Measurements from ENCODE around the gene SBK2.
A peak's percentile ranks its signal among the peaks of the same experiment; 100 is the strongest.
"Not testable (repeated sequence)": the region's sequence is repeated elsewhere in the genome, so short reads cannot be mapped to it uniquely, and the experiment has no call there.

Gene SBK2

DNA sequence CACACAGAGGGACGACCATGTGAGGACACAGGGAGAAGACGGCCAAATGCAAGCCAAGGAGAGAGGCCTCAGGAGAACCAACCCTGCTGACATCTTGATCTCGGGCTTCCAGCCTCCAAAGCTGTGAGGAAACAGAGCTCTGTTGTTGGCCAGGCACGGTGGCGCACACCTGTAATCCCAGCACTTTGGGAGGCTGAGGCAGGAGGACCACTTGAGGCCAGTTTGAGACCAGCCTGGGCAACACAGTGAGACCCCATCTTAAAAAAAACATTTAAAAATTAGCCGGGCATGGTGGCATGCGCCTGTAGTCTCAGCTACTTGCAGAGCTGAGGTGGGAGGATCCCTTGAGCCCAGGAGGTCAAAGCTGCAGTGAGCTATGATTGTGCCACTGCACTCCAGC, 2.7 kb downstream of the SBK2 start:
- FAIRE-seq, result not testable (repeated sequence)

- FAIRE-seq, result no peak
These were observed 5.9 kb downstream of the SBK2 start for GRCh38 chr19:55530996-55531395.

DNA sequence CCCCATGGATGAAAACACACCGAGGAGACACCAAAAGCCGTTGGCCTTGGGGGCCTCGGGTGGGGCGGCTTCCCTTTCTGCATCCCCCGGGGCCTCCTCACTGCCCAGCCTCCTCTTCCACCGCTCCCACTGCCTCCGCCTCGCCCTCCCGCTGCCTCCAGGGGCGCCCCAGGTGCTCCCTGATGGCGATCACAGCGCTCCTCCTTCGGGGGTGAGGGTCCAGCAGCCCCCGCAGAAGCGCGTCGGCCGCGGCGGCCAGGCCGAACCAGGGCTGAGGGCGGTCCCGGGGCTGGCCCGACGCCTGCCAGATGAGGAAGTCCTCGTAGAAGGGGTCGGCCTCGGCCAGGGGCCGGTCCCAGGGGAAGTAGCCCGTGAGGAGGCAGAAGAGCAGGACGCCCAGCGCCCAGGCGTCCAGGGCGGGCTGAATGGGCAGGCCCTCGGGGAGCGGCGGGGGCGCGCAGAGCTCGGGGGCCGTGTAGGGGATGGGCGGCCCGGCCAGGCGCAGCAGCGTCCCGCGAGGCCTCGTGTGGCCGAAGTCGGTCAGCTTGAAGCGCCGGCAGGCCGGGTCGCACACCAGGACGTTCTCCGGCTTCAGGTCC, 7.2 kb downstream of the SBK2 start:
- no peak for FAIRE-seq

- FAIRE-seq, result no peak
These were observed 8.7 kb downstream of the SBK2 start for GRCh38 chr19:55528030-55528803.

DNA sequence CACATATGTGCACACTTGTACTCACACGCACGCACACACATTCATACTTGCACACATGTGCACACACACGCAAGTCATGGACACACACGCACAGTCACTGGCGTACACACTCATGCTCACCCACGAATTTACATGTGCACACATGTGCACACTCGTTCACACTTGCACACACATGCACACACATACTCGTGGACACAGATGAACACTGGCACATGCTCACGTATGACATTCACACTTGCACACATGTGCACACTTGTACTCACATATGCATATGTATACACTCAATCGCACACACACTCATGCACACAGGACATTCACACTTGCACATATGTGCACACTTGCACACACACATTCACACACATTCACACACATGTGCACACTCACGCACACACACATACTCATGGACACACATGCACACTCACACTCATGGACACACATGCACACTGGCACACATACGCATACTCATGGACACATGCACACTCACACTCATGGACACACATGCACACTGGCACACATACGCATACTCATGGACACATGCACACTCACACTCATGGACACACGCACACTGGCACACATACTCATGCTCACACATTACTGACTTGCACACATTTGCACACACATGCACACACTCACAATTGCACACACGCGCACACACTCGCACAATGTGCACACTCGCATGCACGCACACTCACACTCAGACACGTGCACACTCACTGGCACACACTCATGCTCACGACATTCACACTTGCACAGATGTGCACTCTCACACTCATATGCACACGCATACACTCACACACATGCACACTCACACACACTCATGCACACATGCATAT, 9.5 kb downstream of the SBK2 start:
- no peak for FAIRE-seq

DNA sequence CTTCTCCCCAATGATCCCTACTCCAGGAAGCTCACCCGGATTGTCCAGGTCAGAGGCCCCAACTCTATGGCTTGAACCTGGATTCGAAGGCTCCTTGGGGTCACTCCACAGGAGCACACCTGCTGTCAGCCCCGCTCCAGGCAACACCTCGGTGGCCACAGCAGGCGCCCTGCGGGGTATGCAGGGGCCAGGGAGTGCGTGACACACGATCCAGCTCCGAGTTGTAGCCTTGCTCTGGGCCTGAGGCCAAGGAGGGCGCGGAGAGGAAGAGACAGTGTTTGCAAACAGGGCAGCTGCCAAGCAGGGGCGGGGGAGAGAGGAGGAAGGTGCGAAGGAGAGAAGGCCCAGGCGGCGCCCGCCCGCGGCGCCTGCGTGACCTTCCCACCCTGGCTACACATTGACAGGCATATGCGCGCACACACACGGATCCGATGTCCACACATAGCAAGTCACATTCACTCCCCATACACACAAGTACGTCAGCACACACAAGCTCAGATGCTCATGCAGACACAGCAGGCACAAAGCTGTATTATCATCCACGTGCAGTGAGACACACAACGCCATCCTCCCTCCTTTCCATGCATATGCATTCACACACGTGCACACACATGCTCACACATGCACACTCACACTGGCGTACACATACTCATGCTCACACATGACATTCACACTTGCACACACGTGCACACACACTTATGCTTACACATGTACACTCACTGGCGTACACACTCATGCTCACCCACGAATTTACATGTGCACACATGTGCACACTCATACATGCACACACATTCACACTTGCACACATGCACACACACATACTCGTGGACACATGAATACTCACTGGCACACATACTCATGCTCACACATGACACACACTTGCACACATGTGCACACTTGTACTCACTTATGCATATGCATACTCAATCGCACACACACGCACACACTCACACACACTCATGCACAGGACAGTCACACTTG, 10.4 kb downstream of the SBK2 start:
- FAIRE-seq, result no peak

- no peak for FAIRE-seq
These were observed 11.4 kb downstream of the SBK2 start for GRCh38 chr19:55525289-55526101.

- no peak for FAIRE-seq
These were observed 16.1 kb downstream of the SBK2 start for GRCh38 chr19:55520691-55521292.

GRCh38 chr19:55519451-55520311, 17.3 kb downstream of the SBK2 start:
- FAIRE-seq, result no peak

DNA sequence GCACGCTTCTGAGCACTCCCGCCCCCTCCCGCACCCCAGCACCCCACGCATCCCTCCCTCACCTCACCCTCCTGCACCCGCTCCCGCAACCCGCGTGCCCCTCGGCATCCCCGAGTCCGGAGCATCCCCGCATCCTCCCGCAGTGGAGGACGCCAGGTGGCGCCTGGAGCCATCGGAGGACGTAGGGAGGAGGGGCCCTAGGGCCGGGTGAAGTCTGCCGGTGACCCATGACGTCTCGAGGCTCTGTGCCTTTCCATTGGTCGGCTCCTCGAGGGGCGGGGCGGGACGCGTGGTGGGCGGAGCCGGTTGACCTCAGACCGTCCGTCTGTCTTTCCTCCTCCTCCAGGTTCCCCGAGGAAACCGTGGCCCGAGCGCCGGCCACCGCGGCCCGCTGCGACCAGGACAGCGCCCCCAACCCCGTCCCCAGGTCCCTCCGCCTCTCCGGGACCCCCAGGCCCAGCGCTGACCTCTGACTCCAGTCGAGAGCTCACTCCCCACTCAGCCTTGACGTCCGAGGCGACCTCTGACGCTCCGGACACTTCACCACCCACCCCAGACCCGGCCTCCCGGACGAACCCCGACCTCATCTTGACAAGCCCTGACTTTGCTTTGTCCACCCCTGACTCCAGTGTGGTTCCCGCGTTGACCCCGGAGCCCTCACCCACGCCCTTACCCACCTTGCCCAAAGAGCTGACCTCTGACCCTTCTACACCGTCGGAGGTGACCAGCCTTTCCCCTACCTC, 19.9 kb downstream of the SBK2 start:
- peak; percentile 88 for FAIRE-seq

DNA sequence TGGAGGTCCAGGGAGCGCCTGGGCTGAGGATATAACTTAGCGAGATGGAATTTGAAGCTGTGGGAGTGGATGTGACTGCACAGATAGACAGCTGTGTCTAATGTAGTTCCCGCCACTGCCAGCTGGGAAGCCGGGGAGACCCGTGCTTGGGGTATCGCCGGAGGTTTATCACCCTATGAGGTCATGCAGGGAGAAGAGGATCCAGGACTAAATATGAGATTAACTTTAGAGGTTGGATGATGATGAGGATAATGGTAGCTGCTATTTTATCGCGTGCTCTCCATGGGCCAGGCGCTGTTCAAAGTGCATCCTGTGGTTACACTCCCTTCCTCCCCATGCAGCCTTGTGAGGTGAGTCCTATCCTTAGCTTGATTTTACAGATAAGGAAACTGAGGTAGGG, 28.8 kb downstream of the SBK2 start:
- no peak for FAIRE-seq

DNA sequence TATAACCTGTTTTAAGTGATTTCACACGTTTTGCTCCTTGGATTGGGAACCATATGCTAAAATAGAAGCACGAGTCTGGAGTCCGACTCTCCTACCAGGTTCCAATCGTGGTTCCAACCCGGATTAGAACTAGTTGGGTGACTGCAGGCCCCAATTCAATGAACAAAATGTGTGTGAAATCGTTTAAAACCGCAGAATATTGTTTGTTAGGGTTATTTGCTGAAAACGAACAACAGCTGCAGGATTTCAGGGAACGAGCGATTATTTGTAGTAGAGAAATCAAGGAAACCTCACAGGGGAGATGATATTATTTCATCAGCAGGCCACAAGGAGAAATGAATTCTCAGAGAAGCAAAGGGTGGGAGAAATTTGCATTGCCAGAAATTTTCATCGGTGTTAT, 32.0 kb downstream of the SBK2 start:
- FAIRE-seq, result no peak

- FAIRE-seq, result no peak
These were observed 32.7 kb downstream of the SBK2 start for GRCh38 chr19:55504252-55504603.

- FAIRE-seq, result peak; percentile 16
These were observed 33.3 kb downstream of the SBK2 start for GRCh38 chr19:55503502-55504251.

GRCh38 chr19:55503157-55503501, 33.8 kb downstream of the SBK2 start:
- no peak for FAIRE-seq

DNA sequence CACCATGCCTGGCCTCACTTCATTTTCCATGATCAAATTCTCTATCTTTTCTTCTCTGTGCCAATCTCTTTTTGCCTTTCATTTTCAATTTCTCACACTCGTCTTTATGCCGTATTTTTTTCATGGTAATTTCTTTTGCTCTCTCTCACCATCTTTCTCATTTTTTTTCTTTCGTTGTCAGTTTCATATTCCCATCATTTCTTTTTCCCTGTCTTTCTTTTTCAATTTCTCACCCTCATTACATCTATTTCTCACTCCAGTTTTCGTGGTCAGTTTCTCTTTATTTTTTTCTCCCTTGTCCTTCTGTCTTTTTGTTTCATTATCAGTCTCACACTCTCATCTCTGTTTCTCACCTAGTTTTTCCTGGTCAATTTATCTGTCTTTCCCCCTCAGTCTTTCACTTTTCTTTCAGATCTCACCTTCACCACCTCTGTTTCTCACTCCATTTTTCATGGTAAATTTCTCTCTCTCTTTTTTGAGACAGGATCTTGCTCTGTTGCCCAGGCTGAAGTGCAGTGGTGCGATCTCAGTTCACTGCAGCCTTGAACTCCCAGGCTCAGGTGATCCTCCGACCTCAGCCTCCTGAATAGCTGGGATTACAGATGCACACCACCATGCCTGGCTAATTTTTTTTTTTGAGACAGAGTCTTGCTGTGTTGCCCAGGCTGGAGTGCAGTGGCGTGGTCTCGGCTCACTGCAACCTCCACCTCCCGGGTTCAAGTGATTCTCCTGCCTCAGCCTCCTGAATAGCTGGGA, 34.6 kb downstream of the SBK2 start:
- FAIRE-seq, result no peak

DNA sequence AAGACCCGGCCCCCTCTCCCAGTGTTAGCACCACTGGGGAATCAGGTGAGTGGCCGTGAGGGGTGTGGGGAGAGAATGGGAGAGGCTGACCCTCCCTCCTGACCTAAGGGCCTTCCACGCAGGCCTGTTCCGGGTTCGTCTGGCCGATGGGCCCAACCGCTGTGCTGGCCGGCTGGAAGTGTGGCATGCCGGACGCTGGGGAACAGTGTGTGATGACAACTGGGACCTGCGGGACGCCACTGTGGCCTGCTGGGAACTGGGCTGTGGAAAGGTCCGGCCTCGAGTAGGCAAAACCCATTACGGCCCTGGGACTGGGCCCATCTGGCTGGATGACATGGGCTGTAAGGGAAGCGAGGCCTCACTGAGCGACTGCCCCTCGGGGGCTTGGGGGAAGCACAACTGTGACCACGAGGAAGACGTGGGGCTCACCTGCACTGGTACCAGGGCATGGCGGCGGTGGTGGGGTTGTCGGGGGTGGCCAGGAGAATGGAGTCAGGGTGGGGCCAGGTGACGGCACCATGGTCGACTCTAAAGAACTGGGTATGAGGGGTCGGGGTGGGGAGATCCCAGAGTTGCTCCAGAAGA, 36.5 kb downstream of the SBK2 start:
- no peak for FAIRE-seq

All from A204.1 (cell line).